Activated naive CD4-positive, alpha-beta T cell (primary cell): Measurements from ENCODE around the gene PAGE2B.
"Not testable (repeated sequence)": the region's sequence is repeated elsewhere in the genome, so short reads cannot be mapped to it uniquely, and the experiment has no call there.

Experiments
- DNase-seq, 4 experiments: peaks; one replicate each; lab custom pipeline; 2025; lab: John Stamatoyannopoulos, UW

The PAGE2B gene

GRCh38 chrX:55074851-55075467 is at the start of gene PAGE2B:
PAGE2B (plus strand) TSS chrX:55075030; CDS start chrX:55076042, 1,012 bp downstream.
- DNase-seq: no peak

GRCh38 chrX:55026143-55026542 is 48.7 kb upstream of the PAGE2B start:
- no peak for DNase-seq

- no peak for DNase-seq
Measured at GRCh38 chrX:55026840-55027239, 48.0 kb upstream of the PAGE2B start.

- no peak for DNase-seq
Measured at GRCh38 chrX:55028040-55028439, 46.8 kb upstream of the PAGE2B start.

- DNase-seq: no peak
Measured at GRCh38 chrX:55028611-55029010, 46.2 kb upstream of the PAGE2B start.

- no peak for DNase-seq
Measured at GRCh38 chrX:55029291-55029690, 45.5 kb upstream of the PAGE2B start.

GRCh38 chrX:55030271-55031205 is 44.3 kb upstream of the PAGE2B start, which contains the start of gene ALAS2:
ALAS2 (minus strand) TSS chrX:55030977; CDS start chrX:55026000, 4,977 bp downstream.
- DNase-seq: no peak

GRCh38 chrX:55033429-55033828 is 41.4 kb upstream of the PAGE2B start:
- DNase-seq: no peak

- no peak for DNase-seq
Measured at GRCh38 chrX:55039471-55039870, 35.4 kb upstream of the PAGE2B start.

GRCh38 chrX:55041514-55041913 is 33.3 kb upstream of the PAGE2B start:
- DNase-seq: no peak

- not testable (repeated sequence) for DNase-seq
Measured at GRCh38 chrX:55050599-55050998, 24.2 kb upstream of the PAGE2B start.

- no peak for DNase-seq
Measured at GRCh38 chrX:55056820-55057674, 17.8 kb upstream of the PAGE2B start.

- no peak for DNase-seq
Measured at GRCh38 chrX:55057675-55058249, 17.1 kb upstream of the PAGE2B start.

- not testable (repeated sequence) for DNase-seq
Measured at GRCh38 chrX:55067180-55067579, 7.7 kb upstream of the PAGE2B start.

GRCh38 chrX:55072286-55072685 is 2.5 kb upstream of the PAGE2B start:
- DNase-seq: no peak

- no peak for DNase-seq
Measured at GRCh38 chrX:55088795-55089489, 14.1 kb downstream of the PAGE2B start, which contains the start of gene PAGE2. PAGE2 (plus strand) TSS chrX:55089018; CDS start chrX:55090021, 1,003 bp downstream.

GRCh38 chrX:55098691-55099090 is 23.9 kb downstream of the PAGE2B start:
- no peak for DNase-seq

- DNase-seq: no peak
Measured at GRCh38 chrX:55099162-55099561, 24.3 kb downstream of the PAGE2B start.

GRCh38 chrX:55102754-55103153 is 27.9 kb downstream of the PAGE2B start:
- no peak for DNase-seq

GRCh38 chrX:55107262-55107661 is 32.4 kb downstream of the PAGE2B start:
- DNase-seq: no peak

GRCh38 chrX:55107911-55108310 is 33.1 kb downstream of the PAGE2B start:
- no peak for DNase-seq
